Right lobe of liver (tissue), 4 donors: ENCODE measurements around the gene FAM163B.

Source experiments
- CTCF ChIP-seq, 4 donors: fragments of 200-600 bp in 3 of 4; fragments of 450-650 bp in 1 of 4; IDR thresholded peaks; one replicate each; pipeline versions ENCODE4 v1.5.1 to v1.8.0; 2016 to 2022; ENCODE audit warnings: antibody characterized with exemption in 4 of 4, mild to moderate bottlenecking in 2 of 4
- POLR2A ChIP-seq: fragments of 450-650 bp; IDR thresholded peaks from one replicate; pipeline ENCODE4 v1.6.1; 2017; ENCODE audit warnings: antibody characterized with exemption, mild to moderate bottlenecking
- donor health status: DM: no; HTN: no; CAD: no.
- donor health status: DM: no; HTN: no; CAD: no.
- donor health status: DM: no; HTN: yes; CAD: no.

GRCh38 chr9:133632806-133633680, 23.9 kb upstream of the FAM163B start:
- TF ChIP-seq POLR2A (no peak), CTCF (IDR thresholded peaks at IDR 0.05) (no peak)
